GM19463 (cell line): ENCODE data around the gene BCAS4.

Source experiments
- ATAC-seq: cut with Tn5 transposase; IDR thresholded peaks from one replicate; pipeline ENCODE4 v1.9.1; 2021; ENCODE audit warnings: mild to moderate bottlenecking, moderate library complexity; ENCODE audit not compliant: unreplicated experiment

Gene BCAS4

GRCh38 chr20:50852085-50852484 lies 57.2 kb downstream of the BCAS4 start:
- ATAC-seq, result no peak

- ATAC-seq, result no peak
Observed at GRCh38 chr20:50854506-50855249, 59.8 kb downstream of the BCAS4 start.

GRCh38 chr20:50855498-50856474 lies 60.9 kb downstream of the BCAS4 start:
- no peak for ATAC-seq

- no peak for ATAC-seq
Observed at GRCh38 chr20:50856475-50857041, 61.7 kb downstream of the BCAS4 start.

- no peak for ATAC-seq
Observed at GRCh38 chr20:50857348-50857747, 62.5 kb downstream of the BCAS4 start.

GRCh38 chr20:50858525-50858924 lies 63.7 kb downstream of the BCAS4 start:
- no peak for ATAC-seq

GRCh38 chr20:50859161-50859560 lies 64.3 kb downstream of the BCAS4 start:
- ATAC-seq, result no peak

GRCh38 chr20:50861012-50861411 lies 66.2 kb downstream of the BCAS4 start:
- no peak for ATAC-seq

GRCh38 chr20:50862546-50862945 lies 67.7 kb downstream of the BCAS4 start:
- ATAC-seq, result no peak

- no peak for ATAC-seq
Observed at GRCh38 chr20:50865114-50865513, 70.3 kb downstream of the BCAS4 start.

- ATAC-seq, result no peak
Observed at GRCh38 chr20:50865591-50865990, 70.7 kb downstream of the BCAS4 start.

- ATAC-seq, result no peak
Observed at GRCh38 chr20:50866036-50866685, 71.3 kb downstream of the BCAS4 start.

- no peak for ATAC-seq
Observed at GRCh38 chr20:50866831-50867230, 72.0 kb downstream of the BCAS4 start.

GRCh38 chr20:50867805-50868204 lies 72.9 kb downstream of the BCAS4 start:
- ATAC-seq, result no peak

- ATAC-seq, result no peak
Observed at GRCh38 chr20:50868509-50869495, 73.9 kb downstream of the BCAS4 start.

GRCh38 chr20:50870561-50871161 lies 75.8 kb downstream of the BCAS4 start:
- no peak for ATAC-seq

GRCh38 chr20:50872560-50873425 lies 77.9 kb downstream of the BCAS4 start:
- no peak for ATAC-seq

- ATAC-seq, result no peak
Observed at GRCh38 chr20:50873585-50873984, 78.7 kb downstream of the BCAS4 start.
